GM12892 (cell line): ENCODE measurements around the gene USP5.

Experiments used
- POLR2A ChIP-seq: IDR thresholded peaks from 2 replicates; pipeline ENCODE4 v1.6.1; 2011; ENCODE audit warnings: low read depth, low read length, control low read depth
- TAF1 ChIP-seq: IDR thresholded peaks from 2 replicates; pipeline ENCODE4 v1.6.1; 2011; ENCODE audit warnings: low read depth, mild to moderate bottlenecking, control low read depth, low read length, borderline replicate concordance

- TF ChIP-seq TAF1 (no peak), POLR2A (no peak)
Observed at GRCh38 chr12:6863586-6864321, 11.8 kb downstream of the USP5 start.
